HCT116 (cell line): Measurements from ENCODE around the gene SF3B4. TPM values are rescaled to one million over a fixed set of nuclear protein-coding genes. Genes with fewer than 3 reads are reported as not detected.

Experiments used
- ATAC-seq: fragments of 200-7000 bp; cut with Tn5 transposase; 2 replicates; pipeline ENCODE4 v1.9.1; 2020; ENCODE audit warnings: mild to moderate bottlenecking, moderate library complexity
- BruUV-seq: library from RNA; stranded (reverse); fragments of 400-500 nt; replicated peaks from 2 replicates; lab custom pipeline; 2021; lab: Mats Ljungman, UMichigan
- CTCF ChIA-PET: fragments of 300-600 bp; sonication (Branson Sonifier 250); formaldehyde crosslinking; loops from one replicate; lab custom pipeline; 2021; ENCODE audit warnings: antibody characterized with exemption; lab: Charles Lee
- POLR2A ChIA-PET: fragments of 300-600, 350-600 bp; sonication (Branson Sonifier 250); formaldehyde crosslinking; loops from one replicate; lab custom pipeline; 2021; ENCODE audit warnings: antibody characterized with exemption; lab: Charles Lee
- RAD21 ChIA-PET, 2 experiments: fragments of 300-600 bp; sonication (Branson Sonifier 250); formaldehyde crosslinking; loops; one replicate each; lab custom pipeline; 2023; ENCODE audit warnings: low total read pairs in 2 of 2; ENCODE audit not compliant: uncharacterized antibody in 2 of 2, unreplicated experiment in 2 of 2, low non-redundant PET in 1 of 2; lab: Charles Lee
- DNase-seq: peaks from one replicate; pipeline ENCODE4 v3.0.0-alpha.2; 2010; ENCODE audit warnings: low read depth, low spot score
- H2AFZ ChIP-seq: fragments of 200-600 bp; shearing (Covaris generic), sonication (generic); 2 replicates; pipeline ENCODE4 v1.6.1; 2017; ENCODE audit warnings: low read depth, mixed run types, mixed read lengths, antibody characterized with exemption, low read length; ENCODE audit not compliant: poor library complexity, severe bottlenecking
- H3K27ac ChIP-seq: 2 replicates; pipeline ENCODE4 v1.5.1; 2012; ENCODE audit warnings: low read depth, low read length
- H3K27me3 ChIP-seq: fragments of 200-600 bp; sonication (generic); 2 replicates; pipeline ENCODE4 v1.6.1; 2016; ENCODE audit warnings: mixed run types, low read length, mixed read lengths; ENCODE audit not compliant: insufficient read depth
- H3K36me3 ChIP-seq, 2 experiments: fragments of 200-500 bp in 1 of 2; fragments of 200-600 bp in 1 of 2; sonication (Bioruptor generic) in 1 of 2; sonication (generic) in 1 of 2; 2 replicates each; pipeline versions ENCODE4 v1.5.1 to v1.6.1; 2014 to 2016; ENCODE audit warnings: low read length in 2 of 2, inconsistent platforms in 1 of 2, mixed read lengths in 1 of 2, mixed run types in 1 of 2; ENCODE audit not compliant: insufficient read depth in 2 of 2, control insufficient read depth in 1 of 2
- H3K4me1 ChIP-seq, 2 experiments: fragments of 200-600 bp in 1 of 2; sonication (generic) in 1 of 2; 2 replicates each; pipeline versions ENCODE4 v1.5.1 to v1.6.1; 2012 to 2017; ENCODE audit warnings: low read length in 2 of 2, inconsistent platforms in 1 of 2, mild to moderate bottlenecking in 1 of 2, mixed read lengths in 1 of 2, mixed run types in 1 of 2, moderate library complexity in 1 of 2; ENCODE audit not compliant: insufficient read depth in 2 of 2, control insufficient read depth in 1 of 2
- H3K4me2 ChIP-seq: fragments of 200-600 bp; sonication (generic); 2 replicates; pipeline ENCODE4 v1.6.1; 2017; ENCODE audit warnings: mixed run types, low read length, mixed read lengths
- H3K4me3 ChIP-seq, 2 experiments: fragments of 200-600 bp in 1 of 2; sonication (generic) in 1 of 2; replicated peaks in 1 of 2; 2 replicates each; pipeline ENCODE4 v1.5.1; 2011 to 2016; ENCODE audit warnings: low read length in 2 of 2, control low read depth in 1 of 2, low read depth in 1 of 2, mild to moderate bottlenecking in 1 of 2, mixed read lengths in 1 of 2, mixed run types in 1 of 2
- H3K79me2 ChIP-seq: fragments of 200-600 bp; sonication (generic); 2 replicates; pipeline ENCODE4 v1.6.1; 2017; ENCODE audit warnings: mild to moderate bottlenecking, mixed run types, low read length, moderate library complexity, mixed read lengths; ENCODE audit not compliant: insufficient read depth
- H3K9ac ChIP-seq: fragments of 200-600 bp; sonication (generic); 2 replicates; pipeline ENCODE4 v1.6.1; 2016; ENCODE audit warnings: low read length, mixed read lengths
- H3K9me2 ChIP-seq: fragments of 200-600 bp; sonication (generic), shearing (Covaris generic); 2 replicates; pipeline ENCODE4 v1.6.1; 2017; ENCODE audit warnings: mixed run types, mild to moderate bottlenecking, moderate library complexity; ENCODE audit not compliant: insufficient read depth
- H3K9me3 ChIP-seq, 2 experiments: fragments of 200-500 bp in 1 of 2; fragments of 200-600 bp in 1 of 2; sonication (Bioruptor generic) in 1 of 2; sonication (generic) in 1 of 2; 2 replicates each; pipeline ENCODE4 v1.6.1; 2014 to 2017; ENCODE audit warnings: low read length in 2 of 2, mixed read lengths in 2 of 2, inconsistent platforms in 1 of 2, low read depth in 1 of 2, mild to moderate bottlenecking in 1 of 2, mixed run types in 1 of 2, moderate library complexity in 1 of 2; ENCODE audit not compliant: control insufficient read depth in 1 of 2, insufficient read depth in 1 of 2
- H4K20me1 ChIP-seq: fragments of 200-600 bp; sonication (generic), shearing (Covaris generic); 2 replicates; pipeline ENCODE4 v1.6.1; 2017; ENCODE audit warnings: mixed run types, mild to moderate bottlenecking, moderate library complexity; ENCODE audit not compliant: insufficient read depth
- CBX3 ChIP-seq: IDR thresholded peaks from 2 replicates; pipeline ENCODE4 v1.6.1; 2012; ENCODE audit warnings: low read depth
- CEBPB ChIP-seq: IDR thresholded peaks from 2 replicates; pipeline ENCODE4 v1.6.1; 2012; ENCODE audit warnings: low read depth
- EGR1 ChIP-seq: IDR thresholded peaks from 2 replicates; pipeline ENCODE4 v1.6.1; 2012; ENCODE audit warnings: low read depth
- ELF1 ChIP-seq: IDR thresholded peaks from 2 replicates; pipeline ENCODE4 v1.6.1; 2012; ENCODE audit warnings: low read depth, borderline replicate concordance
- EZH2 ChIP-seq: fragments of 200-600 bp; sonication (generic); IDR thresholded peaks from 2 replicates; pipeline ENCODE4 v1.6.1; 2017; ENCODE audit warnings: antibody characterized with exemption, mixed run types
- EZH2phosphoT487 ChIP-seq: fragments of 200-600 bp; IDR thresholded peaks from 2 replicates; pipeline ENCODE4 v1.6.1; 2018; ENCODE audit warnings: antibody characterized with exemption, borderline replicate concordance
- FOSL1 ChIP-seq: IDR thresholded peaks from 2 replicates; pipeline ENCODE4 v1.6.1; 2012; ENCODE audit warnings: low read depth
- JUND ChIP-seq: IDR thresholded peaks from 2 replicates; pipeline ENCODE4 v1.6.1; 2012
- POLR2A ChIP-seq: IDR thresholded peaks from 2 replicates; pipeline ENCODE4 v1.7.0; 2011; ENCODE audit warnings: borderline replicate concordance; ENCODE audit not compliant: insufficient read depth, insufficient read length; ENCODE audit errors: extremely low read depth
- POLR2AphosphoS5 ChIP-seq: IDR thresholded peaks from 2 replicates; pipeline ENCODE4 v1.6.1; 2011; ENCODE audit warnings: mild to moderate bottlenecking, low read depth, low read length, moderate library complexity
- SP1 ChIP-seq: IDR thresholded peaks from 2 replicates; pipeline ENCODE4 v1.6.1; 2012; ENCODE audit warnings: low read depth
- SRF ChIP-seq: IDR thresholded peaks from 2 replicates; pipeline ENCODE4 v1.6.1; 2012; ENCODE audit warnings: low read depth
- TCF7L2 ChIP-seq: IDR thresholded peaks from 2 replicates; pipeline ENCODE4 v1.7.0; 2011; ENCODE audit warnings: borderline replicate concordance, inconsistent platforms; ENCODE audit not compliant: insufficient read depth, insufficient read length; ENCODE audit errors: extremely low read depth
- YY1 ChIP-seq: IDR thresholded peaks from 2 replicates; pipeline ENCODE4 v1.6.1; 2011; ENCODE audit warnings: low read length, low read depth, moderate library complexity, mild to moderate bottlenecking; ENCODE audit not compliant: insufficient replicate concordance; ENCODE audit errors: extremely low read depth
- ZFX ChIP-seq: fragments of 450-650 bp; IDR thresholded peaks from 2 replicates; pipeline ENCODE4 v1.6.1; 2017
- intact Hi-C: fragments of 100-400 bp; cut with micrococcal nuclease; formaldehyde crosslinking; loops from 2 replicates; pipeline ENCODE4 v1.10.0; 2022
- total RNA-seq: library from RNA; stranded (reverse); gene quantifications from one replicate; pipeline ENCODE4 v1.2.1, GENCODE V29; 2021; ENCODE audit not compliant: unreplicated experiment
- TF ChIP-seq, protein P1 (sequence below): IDR thresholded peaks from 2 replicates; pipeline ENCODE4 v1.6.1; 2012
- TF ChIP-seq, protein P2 (sequence below), 3 experiments: fragments of 200-600 bp in 1 of 3; sonication (generic) in 1 of 3; IDR thresholded peaks in 2 of 3; conservative IDR thresholded peaks in 1 of 3; 2 replicates each; pipeline ENCODE4 v1.5.1; 2012 to 2017; ENCODE audit warnings: low read depth in 2 of 3, low read length in 2 of 3, antibody characterized with exemption in 1 of 3, borderline replicate concordance in 1 of 3, control low read depth in 1 of 3, mild to moderate bottlenecking in 1 of 3, mixed read lengths in 1 of 3, mixed run types in 1 of 3, moderate library complexity in 1 of 3; ENCODE audit not compliant: insufficient read depth in 1 of 3

The SF3B4 gene
- total RNA-seq, 1 experiment from 2014 or later, result 88.5 TPM

DNA sequence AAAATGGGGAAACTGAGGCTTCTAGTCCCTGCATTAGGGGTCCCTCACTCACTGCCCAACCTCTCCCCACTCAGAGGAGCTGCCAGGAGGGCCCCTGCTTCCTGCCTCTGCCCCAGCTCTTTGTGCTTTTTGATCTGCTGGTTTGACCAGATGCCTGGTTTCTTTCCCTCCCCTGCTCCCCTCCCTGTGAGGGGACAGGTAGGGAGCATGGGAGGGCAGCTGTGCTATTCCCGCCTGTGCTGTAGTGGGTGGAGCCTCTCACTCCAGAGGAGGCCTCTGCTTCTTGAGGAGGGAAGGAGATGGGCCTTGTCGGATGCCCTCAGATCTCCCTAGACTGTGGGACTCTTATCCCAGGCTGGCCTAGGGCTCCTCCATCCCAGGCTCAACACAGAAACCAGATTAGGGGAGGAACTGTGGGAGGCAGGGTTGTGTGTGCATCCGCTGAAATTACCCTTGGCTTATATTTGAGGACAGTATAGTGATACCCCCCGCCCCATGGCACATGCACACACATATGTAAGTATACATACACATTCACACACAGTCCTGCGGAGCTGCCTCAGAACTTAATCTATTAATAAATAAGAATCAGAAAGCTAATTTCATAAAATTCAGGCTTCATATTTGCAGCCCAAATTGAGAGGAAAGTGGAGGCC lies 23.6 kb downstream of the SF3B4 start:
- Histone ChIP-seq H3K36me3 (no peaks in the 10 kb centered on the region; a peak in 1 of 4 replicates), H3K27me3 (no peaks in the 10 kb centered on the region), H3K9me3 (no peaks in the 10 kb centered on the region), H3K27ac (no peak overlapping the region), H3K9ac (no peak overlapping the region), H3K79me2 (peaks cover 8% of the 10 kb centered on the region), H3K4me1 (peaks cover 0 to 14% of the 10 kb centered on the region in 2 experiments; a peak in 2 of 4 replicates), H3K4me3 (no peak overlapping the region), H2AFZ (no peak overlapping the region), H3K9me2 (no peaks in the 10 kb centered on the region), H4K20me1 (no peaks in the 10 kb centered on the region), H3K4me2 (no peak overlapping the region)
- POLR2A ChIA-PET, result no interaction called here
- TF ChIP-seq ELF1, result no peak
- no peak for TF ChIP-seq POLR2A
- TF ChIP-seq EGR1, result no peak
- TF ChIP-seq, protein P1, sequence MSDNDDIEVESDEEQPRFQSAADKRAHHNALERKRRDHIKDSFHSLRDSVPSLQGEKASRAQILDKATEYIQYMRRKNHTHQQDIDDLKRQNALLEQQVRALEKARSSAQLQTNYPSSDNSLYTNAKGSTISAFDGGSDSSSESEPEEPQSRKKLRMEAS, result no peak
- RAD21 ChIA-PET, result interaction anchor here in 1 of 2 experiments (0.6 kb wide), 1 partner anchor 1054 kb away, joined by 3 read pairs; no protein-coding TSS in a partner anchor
- CTCF ChIA-PET, result no interaction called here
- intact Hi-C loops, result no loop called here
- DNase-seq (no peak), ATAC-seq (no peak)
- BruUV-seq, result no TSS peak

DNA sequence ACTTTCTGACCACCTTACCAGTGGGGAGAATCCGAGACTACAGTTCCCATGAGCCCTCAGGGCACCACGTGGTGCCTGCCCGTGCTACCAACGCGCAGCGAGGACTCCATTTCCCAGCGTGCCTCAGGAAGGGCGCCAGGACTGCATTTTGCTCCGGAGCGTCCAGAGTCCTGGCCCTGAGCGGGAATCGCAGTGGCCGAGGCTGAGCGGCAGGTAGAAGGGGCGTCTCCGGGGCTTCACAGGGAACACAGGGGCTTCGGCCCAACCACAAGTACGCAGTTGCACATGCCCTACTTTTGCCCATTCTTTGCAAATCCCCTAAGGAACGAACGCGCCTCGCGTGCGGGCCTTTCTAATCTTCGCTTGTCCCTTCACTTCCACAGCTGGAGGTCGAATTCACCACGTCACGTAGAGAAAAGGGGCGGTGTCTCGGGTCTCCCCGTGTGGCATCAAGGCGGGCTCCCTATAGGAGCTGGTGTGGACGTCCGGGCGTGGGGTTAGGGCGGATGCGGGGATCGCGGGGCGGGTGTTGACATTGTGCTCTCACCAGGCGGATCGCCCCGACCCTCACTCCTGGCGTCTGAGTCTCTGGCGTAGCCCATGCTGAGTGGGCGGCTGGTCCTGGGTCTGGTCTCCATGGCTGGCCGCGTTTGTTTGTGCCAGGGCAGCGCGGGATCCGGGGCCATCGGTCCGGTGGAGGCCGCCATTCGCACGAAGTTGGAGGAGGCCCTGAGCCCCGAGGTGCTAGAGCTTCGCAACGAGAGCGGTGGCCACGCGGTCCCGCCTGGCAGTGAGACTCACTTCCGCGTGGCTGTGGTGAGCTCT lies 27.9 kb downstream of the SF3B4 start, which contains the start of gene BOLA1:
BOLA1 (plus strand) TSS at position 109 of the 825 bp plus-strand sequence; CDS start at position 601, 492 bp downstream.
- H3K9me3 ChIP-seq, result no peaks in the 10 kb centered on the region
- RAD21 ChIA-PET, result no interaction called here
- H3K4me1 ChIP-seq, result peaks cover 0 to 14% of the 10 kb centered on the region in 2 experiments; a peak in 2 of 4 replicates
- DNase-seq (peak; percentile 86), ATAC-seq (peak; percentile 97)
- POLR2A ChIA-PET, result interaction anchor here (1.0 to 1.3 kb wide), 2 partner anchors 12 to 29 kb away, joined by 3 to 8 read pairs; a partner anchor contains a TSS
- intact Hi-C loops, result no loop called here
- no peaks in the 10 kb centered on the region; a peak in 1 of 4 replicates for H3K36me3 ChIP-seq
- BruUV-seq, result TSS peak; percentile 83
- H3K27ac ChIP-seq, result peak within 1 kb of the TSS; percentile 70
- CTCF ChIA-PET, result interaction anchor here (1.3 kb wide), 1 partner anchor 11 kb away, joined by 3 read pairs; no protein-coding TSS in a partner anchor
- H3K27me3 ChIP-seq, result no peaks in the 10 kb centered on the region
- H3K9ac ChIP-seq, result peak within 1 kb of the TSS; percentile 80
- no peaks in the 10 kb centered on the region for H3K9me2 ChIP-seq
- peak within 1 kb of the TSS; percentile 55 for H2AFZ ChIP-seq
- H3K79me2 ChIP-seq, result peaks cover 8% of the 10 kb centered on the region
- H3K4me3 ChIP-seq, result peak within 1 kb of the TSS; percentile 59 to 73
- peak within 1 kb of the TSS; percentile 93 for H3K4me2 ChIP-seq
- no peaks in the 10 kb centered on the region for H4K20me1 ChIP-seq
- TF ChIP-seq POLR2AphosphoS5 (peak; percentile 91), CBX3 (peak; percentile 90; the same call in 1 of the 2 replicates), EZH2 (no peak), SRF (no peak), ZFX (peak; percentile 72), JUND (no peak), TCF7L2 (no peak), EGR1 (no peak), SP1 (peak; percentile 63), ELF1 (no peak; the same call in 1 of the 2 replicates), FOSL1 (no peak), CEBPB (no peak), YY1 (peak; percentile 90), POLR2A (peak; percentile 68), EZH2phosphoT487 (no peak)
- TF ChIP-seq, protein P2, sequence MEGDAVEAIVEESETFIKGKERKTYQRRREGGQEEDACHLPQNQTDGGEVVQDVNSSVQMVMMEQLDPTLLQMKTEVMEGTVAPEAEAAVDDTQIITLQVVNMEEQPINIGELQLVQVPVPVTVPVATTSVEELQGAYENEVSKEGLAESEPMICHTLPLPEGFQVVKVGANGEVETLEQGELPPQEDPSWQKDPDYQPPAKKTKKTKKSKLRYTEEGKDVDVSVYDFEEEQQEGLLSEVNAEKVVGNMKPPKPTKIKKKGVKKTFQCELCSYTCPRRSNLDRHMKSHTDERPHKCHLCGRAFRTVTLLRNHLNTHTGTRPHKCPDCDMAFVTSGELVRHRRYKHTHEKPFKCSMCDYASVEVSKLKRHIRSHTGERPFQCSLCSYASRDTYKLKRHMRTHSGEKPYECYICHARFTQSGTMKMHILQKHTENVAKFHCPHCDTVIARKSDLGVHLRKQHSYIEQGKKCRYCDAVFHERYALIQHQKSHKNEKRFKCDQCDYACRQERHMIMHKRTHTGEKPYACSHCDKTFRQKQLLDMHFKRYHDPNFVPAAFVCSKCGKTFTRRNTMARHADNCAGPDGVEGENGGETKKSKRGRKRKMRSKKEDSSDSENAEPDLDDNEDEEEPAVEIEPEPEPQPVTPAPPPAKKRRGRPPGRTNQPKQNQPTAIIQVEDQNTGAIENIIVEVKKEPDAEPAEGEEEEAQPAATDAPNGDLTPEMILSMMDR (IDR thresholded peaks at IDR 0.05 in 2 of 3, conservative IDR thresholded peaks at IDR 0.05 in 1 of 3; ENCODE audit: borderline replicate concordance in 1 of 3, insufficient read depth in 1 of 3, low read depth in 2 of 3, low read length in 2 of 3), result no peak
